ENCODE measurements around the gene WFDC2. TPM values are rescaled to one million over a fixed set of nuclear protein-coding genes. Genes with fewer than 3 reads are reported as not detected.

WFDC2 gene
- total and polyA plus RNA-seq, 4 donors = 0.56 to 2.3 (median 1.2) TPM

GRCh38 chr20:45448270-45448669, 21.3 kb upstream of the WFDC2 start:
- intact Hi-C loops (cut with DNase I) = loop anchor here in 1 of 2 donors (10.0 kb wide), 1 partner anchor 327 kb away; no protein-coding TSS in a partner anchor
- 75 to 78% methylated on average over 6 of the region's 6 CpGs for WGBS, 2 donors
- DNase-seq (no peak), ATAC-seq (ENCODE audit: low FRiP score) (no peak)
- H3K27me3 ChIP-seq (ENCODE audit: control insufficient read depth in 1 of 2, insufficient read depth in 2 of 2, low read length in 1 of 2) = no peaks in the 10 kb centered on the region
- no peak overlapping the region for H3K27ac ChIP-seq (ENCODE audit: low read depth in 1 of 2, low read length in 2 of 2)
- no peaks in the 10 kb centered on the region for H3K9me3 ChIP-seq (ENCODE audit: control insufficient read depth, low read length)
- H3K36me3 ChIP-seq (ENCODE audit: control insufficient read depth in 1 of 2, insufficient read depth in 2 of 2, low read length in 1 of 2) = no peaks in the 10 kb centered on the region
- H3K4me1 ChIP-seq (ENCODE audit: control insufficient read depth in 1 of 2, insufficient read depth in 2 of 2, low read length in 2 of 2) = no peaks in the 10 kb centered on the region
- no peak overlapping the region for H3K4me3 ChIP-seq (ENCODE audit: low read length in 2 of 2)

- H3K4me3 ChIP-seq (ENCODE audit: low read length in 2 of 2) = no peak overlapping the region
- H3K9me3 ChIP-seq (ENCODE audit: control insufficient read depth, low read length) = no peaks in the 10 kb centered on the region
- ATAC-seq (ENCODE audit: low FRiP score) = peak; percentile 41
- H3K27ac ChIP-seq (ENCODE audit: low read depth in 1 of 2, low read length in 2 of 2) = no peak overlapping the region
- intact Hi-C loops (cut with DNase I) = loop anchor here in 1 of 2 donors (10.0 kb wide), 1 partner anchor 325 kb away; no protein-coding TSS in a partner anchor
- DNase-seq = no peak
- WGBS, 2 donors = 38 to 39% methylated on average over 3 of the region's 3 CpGs
- H3K4me1 ChIP-seq (ENCODE audit: control insufficient read depth in 1 of 2, insufficient read depth in 2 of 2, low read length in 2 of 2) = no peaks in the 10 kb centered on the region
- H3K36me3 ChIP-seq (ENCODE audit: control insufficient read depth in 1 of 2, insufficient read depth in 2 of 2, low read length in 1 of 2) = no peaks in the 10 kb centered on the region
- H3K27me3 ChIP-seq (ENCODE audit: control insufficient read depth in 1 of 2, insufficient read depth in 2 of 2, low read length in 1 of 2) = no peaks in the 10 kb centered on the region
Observed at GRCh38 chr20:45449528-45449927, 20.0 kb upstream of the WFDC2 start.

GRCh38 chr20:45450097-45450818, 19.3 kb upstream of the WFDC2 start:
- WGBS, 2 donors = 54 to 55% methylated on average over 5 of the region's 5 CpGs
- Histone ChIP-seq H3K36me3 (ENCODE audit: control insufficient read depth in 1 of 2, insufficient read depth in 2 of 2, low read length in 1 of 2) (no peaks in the 10 kb centered on the region), H3K4me1 (ENCODE audit: control insufficient read depth in 1 of 2, insufficient read depth in 2 of 2, low read length in 2 of 2) (no peaks in the 10 kb centered on the region), H3K9me3 (ENCODE audit: control insufficient read depth, low read length) (no peaks in the 10 kb centered on the region), H3K27ac (ENCODE audit: low read depth in 1 of 2, low read length in 2 of 2) (no peak overlapping the region), H3K27me3 (ENCODE audit: control insufficient read depth in 1 of 2, insufficient read depth in 2 of 2, low read length in 1 of 2) (no peaks in the 10 kb centered on the region), H3K4me3 (ENCODE audit: low read length in 2 of 2) (no peak overlapping the region)
- ATAC-seq (ENCODE audit: low FRiP score) (no peak), DNase-seq (no peak)
- intact Hi-C loops (cut with DNase I) = loop anchor here in 1 of 2 donors (5.0 kb wide), 1 partner anchor 133 kb away; no protein-coding TSS in a partner anchor

- H3K4me1 ChIP-seq (ENCODE audit: control insufficient read depth in 1 of 2, insufficient read depth in 2 of 2, low read length in 2 of 2) = no peaks in the 10 kb centered on the region
- no peak for DNase-seq
- H3K27ac ChIP-seq (ENCODE audit: low read depth in 1 of 2, low read length in 2 of 2) = no peak overlapping the region
- intact Hi-C loops (cut with DNase I) = loop anchor here in 1 of 2 donors (5.0 kb wide), 1 partner anchor 135 kb away; no protein-coding TSS in a partner anchor
- H3K9me3 ChIP-seq (ENCODE audit: control insufficient read depth, low read length) = no peaks in the 10 kb centered on the region
- no peaks in the 10 kb centered on the region for H3K27me3 ChIP-seq (ENCODE audit: control insufficient read depth in 1 of 2, insufficient read depth in 2 of 2, low read length in 1 of 2)
- H3K36me3 ChIP-seq (ENCODE audit: control insufficient read depth in 1 of 2, insufficient read depth in 2 of 2, low read length in 1 of 2) = no peaks in the 10 kb centered on the region
- H3K4me3 ChIP-seq (ENCODE audit: low read length in 2 of 2) = no peak overlapping the region
- ATAC-seq (ENCODE audit: low FRiP score) = no peak
- WGBS, 2 donors = 70 to 72% methylated on average over 4 of the region's 4 CpGs
Observed at GRCh38 chr20:45452238-45452637, 17.3 kb upstream of the WFDC2 start.

GRCh38 chr20:45452772-45453691, 16.5 kb upstream of the WFDC2 start:
- WGBS, 2 donors = 63 to 65% methylated on average over 4 of the region's 4 CpGs
- no peaks in the 10 kb centered on the region for H3K27me3 ChIP-seq (ENCODE audit: control insufficient read depth in 1 of 2, insufficient read depth in 2 of 2, low read length in 1 of 2)
- ATAC-seq (ENCODE audit: low FRiP score) (no peak), DNase-seq (no peak)
- intact Hi-C loops (cut with DNase I) = loop anchor here in 1 of 2 donors (5.0 kb wide), 1 partner anchor 136 kb away; no protein-coding TSS in a partner anchor
- no peak overlapping the region for H3K4me3 ChIP-seq (ENCODE audit: low read length in 2 of 2)
- no peaks in the 10 kb centered on the region for H3K4me1 ChIP-seq (ENCODE audit: control insufficient read depth in 1 of 2, insufficient read depth in 2 of 2, low read length in 2 of 2)
- H3K9me3 ChIP-seq (ENCODE audit: control insufficient read depth, low read length) = no peaks in the 10 kb centered on the region
- no peaks in the 10 kb centered on the region for H3K36me3 ChIP-seq (ENCODE audit: control insufficient read depth in 1 of 2, insufficient read depth in 2 of 2, low read length in 1 of 2)
- H3K27ac ChIP-seq (ENCODE audit: low read depth in 1 of 2, low read length in 2 of 2) = no peak overlapping the region

GRCh38 chr20:45456632-45457031, 12.9 kb upstream of the WFDC2 start:
- no peak for ATAC-seq (ENCODE audit: low FRiP score)
- 19 to 20% methylated on average over 6 of the region's 6 CpGs for WGBS, 2 donors

GRCh38 chr20:45459606-45460005, 9.9 kb upstream of the WFDC2 start:
- Histone ChIP-seq H3K27me3 (ENCODE audit: control insufficient read depth in 1 of 2, insufficient read depth in 2 of 2, low read length in 1 of 2) (no peaks in the 10 kb centered on the region), H3K9me3 (ENCODE audit: control insufficient read depth, low read length) (peaks cover 1% of the 10 kb centered on the region), H3K36me3 (ENCODE audit: control insufficient read depth in 1 of 2, insufficient read depth in 2 of 2, low read length in 1 of 2) (no peaks in the 10 kb centered on the region), H3K4me1 (ENCODE audit: control insufficient read depth in 1 of 2, insufficient read depth in 2 of 2, low read length in 2 of 2) (no peaks in the 10 kb centered on the region), H3K4me3 (ENCODE audit: low read length in 2 of 2) (no peak overlapping the region), H3K27ac (ENCODE audit: low read depth in 1 of 2, low read length in 2 of 2) (no peak overlapping the region)
- DNase-seq (no peak), ATAC-seq (ENCODE audit: low FRiP score) (no peak)
- WGBS, 2 donors = 45 to 51% methylated on average over 5 of the region's 5 CpGs
- intact Hi-C loops (cut with DNase I) = no loop called here

More at GRCh38 chr20:45456632-45457031, 12.9 kb upstream of the WFDC2 start:
- no peaks in the 10 kb centered on the region for H3K9me3 ChIP-seq (ENCODE audit: control insufficient read depth, low read length)
- no peaks in the 10 kb centered on the region for H3K4me1 ChIP-seq (ENCODE audit: control insufficient read depth in 1 of 2, insufficient read depth in 2 of 2, low read length in 2 of 2)
- H3K36me3 ChIP-seq (ENCODE audit: control insufficient read depth in 1 of 2, insufficient read depth in 2 of 2, low read length in 1 of 2) = no peaks in the 10 kb centered on the region
- no peak for DNase-seq
- no peaks in the 10 kb centered on the region for H3K27me3 ChIP-seq (ENCODE audit: control insufficient read depth in 1 of 2, insufficient read depth in 2 of 2, low read length in 1 of 2)
- H3K27ac ChIP-seq (ENCODE audit: low read depth in 1 of 2, low read length in 2 of 2) = no peak overlapping the region
- intact Hi-C loops (cut with DNase I) = no loop called here
- H3K4me3 ChIP-seq (ENCODE audit: low read length in 2 of 2) = no peak overlapping the region

- H3K4me3 ChIP-seq (ENCODE audit: low read length in 2 of 2) = no peak overlapping the region
- no peaks in the 10 kb centered on the region for H3K4me1 ChIP-seq (ENCODE audit: control insufficient read depth in 1 of 2, insufficient read depth in 2 of 2, low read length in 2 of 2)
- no peaks in the 10 kb centered on the region for H3K36me3 ChIP-seq (ENCODE audit: control insufficient read depth in 1 of 2, insufficient read depth in 2 of 2, low read length in 1 of 2)
- intact Hi-C loops (cut with DNase I) = no loop called here
- H3K27ac ChIP-seq (ENCODE audit: low read depth in 1 of 2, low read length in 2 of 2) = no peak overlapping the region
- WGBS, 2 donors = 82 to 94% methylated on average over 1 of the region's 1 CpG
- ATAC-seq (ENCODE audit: low FRiP score) (no peak), DNase-seq (no peak)
- H3K27me3 ChIP-seq (ENCODE audit: control insufficient read depth in 1 of 2, insufficient read depth in 2 of 2, low read length in 1 of 2) = no peaks in the 10 kb centered on the region
- peaks cover 1% of the 10 kb centered on the region for H3K9me3 ChIP-seq (ENCODE audit: control insufficient read depth, low read length)
Observed at GRCh38 chr20:45461225-45461624, 8.3 kb upstream of the WFDC2 start.

All from aorta (tissue), 5 donors.